Right lobe of liver (tissue), 4 donors: Measurements from ENCODE around the gene RNF11.

Source experiments
- POLR2A ChIP-seq: fragments of 450-650 bp; IDR thresholded peaks from one replicate; pipeline ENCODE4 v1.6.1; 2017; ENCODE audit warnings: antibody characterized with exemption, mild to moderate bottlenecking
- TF ChIP-seq, protein P1 (sequence below), 4 donors: fragments of 200-600 bp in 3 of 4; fragments of 450-650 bp in 1 of 4; IDR thresholded peaks; one replicate each; pipeline versions ENCODE4 v1.5.1 to v1.8.0; 2016 to 2022; ENCODE audit warnings: antibody characterized with exemption in 4 of 4, mild to moderate bottlenecking in 2 of 4
- donor health status: DM: no; HTN: no; CAD: no.
- donor health status: DM: no; HTN: no; CAD: no.
- donor health status: DM: no; HTN: yes; CAD: no.

DNA sequence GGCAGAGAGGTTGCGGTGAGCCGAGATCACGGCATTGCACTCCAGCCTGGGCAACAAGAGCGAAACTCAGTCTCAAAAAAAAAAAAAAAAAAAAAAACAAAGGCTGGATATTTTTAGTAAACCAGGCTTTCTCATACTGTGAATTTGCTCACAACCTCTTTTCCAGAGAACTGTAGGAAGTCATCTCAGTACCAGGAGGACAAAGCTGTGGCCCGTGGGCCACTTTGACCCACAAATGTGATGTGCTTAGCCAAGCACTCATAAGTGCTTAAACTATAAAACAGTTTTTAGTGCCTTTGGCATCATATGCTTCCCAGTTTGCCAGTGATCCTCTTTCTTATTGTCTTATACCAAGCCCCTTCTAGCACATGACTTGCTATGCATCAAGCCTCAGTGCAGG, 46.5 kb downstream of the RNF11 start:
- TF ChIP-seq, protein P1, sequence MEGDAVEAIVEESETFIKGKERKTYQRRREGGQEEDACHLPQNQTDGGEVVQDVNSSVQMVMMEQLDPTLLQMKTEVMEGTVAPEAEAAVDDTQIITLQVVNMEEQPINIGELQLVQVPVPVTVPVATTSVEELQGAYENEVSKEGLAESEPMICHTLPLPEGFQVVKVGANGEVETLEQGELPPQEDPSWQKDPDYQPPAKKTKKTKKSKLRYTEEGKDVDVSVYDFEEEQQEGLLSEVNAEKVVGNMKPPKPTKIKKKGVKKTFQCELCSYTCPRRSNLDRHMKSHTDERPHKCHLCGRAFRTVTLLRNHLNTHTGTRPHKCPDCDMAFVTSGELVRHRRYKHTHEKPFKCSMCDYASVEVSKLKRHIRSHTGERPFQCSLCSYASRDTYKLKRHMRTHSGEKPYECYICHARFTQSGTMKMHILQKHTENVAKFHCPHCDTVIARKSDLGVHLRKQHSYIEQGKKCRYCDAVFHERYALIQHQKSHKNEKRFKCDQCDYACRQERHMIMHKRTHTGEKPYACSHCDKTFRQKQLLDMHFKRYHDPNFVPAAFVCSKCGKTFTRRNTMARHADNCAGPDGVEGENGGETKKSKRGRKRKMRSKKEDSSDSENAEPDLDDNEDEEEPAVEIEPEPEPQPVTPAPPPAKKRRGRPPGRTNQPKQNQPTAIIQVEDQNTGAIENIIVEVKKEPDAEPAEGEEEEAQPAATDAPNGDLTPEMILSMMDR (IDR thresholded peaks at IDR 0.05), result no peak
- no peak for TF ChIP-seq POLR2A
